Cortex of kidney (tissue), 1 donor: Measurements from ENCODE around the gene MRPS27.
"Not testable (repeated sequence)": the region's sequence is repeated elsewhere in the genome, so short reads cannot be mapped to it uniquely, and the experiment has no call there.

ENCODE experiments used
- DNase-seq: peaks from one replicate; lab custom pipeline; 2025; lab: John Stamatoyannopoulos, UW

MRPS27 gene

GRCh38 chr5:72202331-72202825, 117.7 kb downstream of the MRPS27 start:
- no peak for DNase-seq

GRCh38 chr5:72199681-72200080, 120.4 kb downstream of the MRPS27 start:
- DNase-seq, result no peak

DNA sequence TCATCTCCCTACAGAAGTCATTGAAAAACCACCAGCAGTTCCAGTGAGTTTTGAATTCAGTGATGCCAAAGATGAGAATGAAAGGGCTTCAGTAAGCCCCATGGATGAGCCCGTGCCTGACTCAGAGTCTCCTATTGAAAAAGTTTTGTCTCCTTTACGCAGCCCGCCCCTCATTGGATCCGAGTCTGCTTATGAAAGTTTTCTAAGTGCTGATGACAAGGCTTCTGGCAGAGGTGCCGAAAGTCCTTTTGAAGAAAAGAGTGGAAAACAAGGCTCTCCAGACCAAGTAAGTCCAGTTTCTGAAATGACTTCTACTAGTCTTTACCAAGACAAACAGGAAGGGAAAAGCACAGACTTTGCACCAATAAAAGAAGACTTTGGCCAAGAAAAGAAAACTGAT, 122.6 kb downstream of the MRPS27 start:
- DNase-seq, result no peak

- no peak for DNase-seq
Observed at GRCh38 chr5:72195581-72195980, 124.5 kb downstream of the MRPS27 start.

GRCh38 chr5:72194846-72195245, 125.2 kb downstream of the MRPS27 start:
- DNase-seq, result no peak

DNA sequence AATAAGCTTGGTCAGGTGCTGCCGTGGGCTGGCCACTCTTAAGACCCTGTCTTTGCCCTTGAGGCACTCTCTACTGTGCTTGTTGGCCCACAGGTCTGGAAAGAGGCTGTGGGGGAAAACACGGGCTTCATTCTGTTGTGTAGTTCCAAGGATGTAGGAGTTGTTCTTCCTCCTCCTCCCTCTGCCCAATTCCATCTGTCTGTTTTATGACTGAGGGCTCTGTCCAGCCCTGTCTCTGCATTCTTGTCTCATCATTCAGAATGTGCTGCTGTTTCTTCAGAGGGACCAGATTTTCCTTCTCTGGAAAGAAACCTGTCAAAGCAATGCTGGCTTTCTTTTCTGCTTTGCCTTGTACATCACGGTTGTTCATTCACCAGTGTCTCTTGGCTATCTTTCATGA, 128.6 kb downstream of the MRPS27 start:
- no peak for DNase-seq

DNA sequence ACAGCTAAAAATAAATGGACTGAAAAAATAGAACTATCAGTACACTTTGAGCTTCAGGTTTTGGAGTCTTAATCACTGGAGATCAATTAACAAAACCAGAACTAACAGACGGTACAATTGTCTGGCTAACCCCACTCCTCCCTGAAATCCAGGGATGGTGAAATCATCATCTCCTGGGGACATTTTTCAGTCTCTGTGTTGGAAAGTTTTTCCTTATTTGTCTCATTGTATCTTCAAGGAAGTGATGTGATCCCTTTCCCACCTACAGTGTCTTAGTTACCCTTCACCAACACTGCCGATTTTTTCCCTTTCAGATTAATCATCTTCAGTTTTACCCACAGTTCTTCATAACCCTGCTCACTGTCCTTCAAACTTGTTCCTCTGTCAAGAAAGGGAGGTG, 130.9 kb downstream of the MRPS27 start:
- DNase-seq, result no peak

GRCh38 chr5:72188166-72188565, 131.9 kb downstream of the MRPS27 start:
- no peak for DNase-seq

GRCh38 chr5:72187388-72188075, 132.5 kb downstream of the MRPS27 start:
- DNase-seq, result no peak

DNA sequence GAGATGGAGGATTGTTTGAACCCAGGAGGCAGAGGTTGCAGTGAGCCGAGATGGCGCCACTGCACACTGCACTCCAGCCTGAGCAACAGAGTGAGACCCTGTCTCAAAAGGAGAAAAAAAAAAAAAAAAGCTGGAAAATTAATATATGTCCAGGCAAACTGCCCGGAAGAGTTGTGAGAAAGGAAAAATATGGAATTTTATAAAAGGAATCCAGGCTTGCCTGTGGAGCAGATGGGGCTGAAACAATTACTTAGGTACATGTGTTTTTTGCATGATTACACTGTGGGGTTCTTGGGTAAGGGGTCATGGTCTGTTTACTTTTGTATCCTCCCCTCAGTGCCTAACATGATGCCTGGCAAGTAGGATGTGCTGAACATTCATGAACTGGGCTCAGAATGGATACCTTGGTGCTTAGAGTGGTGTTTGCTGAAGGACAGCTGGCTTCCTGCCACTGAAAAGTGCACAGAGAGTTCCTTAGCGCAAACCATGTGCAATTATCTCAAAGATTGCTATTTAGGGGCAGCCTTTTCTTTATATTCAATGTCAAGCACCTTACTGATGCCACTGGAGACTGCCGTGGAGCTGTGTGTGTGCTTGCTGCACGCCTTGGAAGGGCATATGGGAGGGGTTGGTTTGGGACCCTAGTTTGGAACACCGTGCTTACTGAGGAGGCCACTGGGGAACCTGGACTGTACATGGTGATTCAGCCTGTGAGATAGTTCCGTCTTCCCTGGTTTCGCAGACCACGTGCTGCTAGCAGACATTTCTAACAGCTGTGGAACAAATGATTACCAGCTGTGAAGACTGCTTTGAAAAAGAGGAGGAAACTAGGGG, 134.3 kb downstream of the MRPS27 start:
- DNase-seq, result no peak

DNA sequence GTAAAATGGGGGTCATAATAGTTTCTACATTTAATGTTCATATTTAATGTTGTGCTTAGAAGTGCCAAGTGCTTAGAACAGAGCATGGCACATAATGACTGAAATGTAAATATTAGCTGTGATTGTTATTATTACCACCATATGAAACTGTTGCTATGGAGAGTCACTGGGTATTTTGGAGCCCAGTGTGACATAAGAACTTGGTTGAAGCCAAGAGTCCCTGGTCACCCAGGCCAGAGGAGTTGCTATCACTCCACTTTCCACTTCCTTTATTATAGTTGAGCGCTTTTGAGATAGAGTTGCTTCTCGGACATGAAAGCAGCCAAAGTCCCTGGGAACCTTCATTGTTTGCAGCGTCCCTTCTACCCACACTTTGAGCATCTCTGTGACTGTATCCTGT, 135.6 kb downstream of the MRPS27 start:
- no peak for DNase-seq

DNA sequence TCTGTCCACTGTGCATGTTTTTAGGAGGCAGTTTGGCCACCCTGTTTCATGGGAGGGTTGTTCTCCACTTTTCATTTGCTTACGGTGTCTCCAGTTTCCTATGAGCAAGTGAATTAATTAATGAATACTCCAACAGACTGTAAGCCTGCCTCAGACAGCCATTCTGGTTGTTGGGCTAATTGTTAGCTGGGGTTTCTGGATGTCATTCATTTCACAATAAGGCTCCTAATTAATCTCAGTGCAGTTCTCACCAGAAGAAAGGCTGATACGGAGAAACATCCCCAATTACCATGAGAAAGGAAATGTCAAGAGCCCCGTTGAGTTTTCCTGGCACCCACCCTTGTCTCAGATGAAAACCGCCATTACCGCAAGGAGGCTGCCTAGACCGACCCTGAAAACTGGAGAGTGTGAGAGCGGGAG, 136.9 kb downstream of the MRPS27 start:
- no peak for DNase-seq

GRCh38 chr5:72182686-72183085, 137.4 kb downstream of the MRPS27 start:
- no peak for DNase-seq

GRCh38 chr5:72180925-72181324, 139.1 kb downstream of the MRPS27 start:
- DNase-seq, result no peak

- no peak for DNase-seq
Observed at GRCh38 chr5:72179816-72180440, 140.1 kb downstream of the MRPS27 start.

DNA sequence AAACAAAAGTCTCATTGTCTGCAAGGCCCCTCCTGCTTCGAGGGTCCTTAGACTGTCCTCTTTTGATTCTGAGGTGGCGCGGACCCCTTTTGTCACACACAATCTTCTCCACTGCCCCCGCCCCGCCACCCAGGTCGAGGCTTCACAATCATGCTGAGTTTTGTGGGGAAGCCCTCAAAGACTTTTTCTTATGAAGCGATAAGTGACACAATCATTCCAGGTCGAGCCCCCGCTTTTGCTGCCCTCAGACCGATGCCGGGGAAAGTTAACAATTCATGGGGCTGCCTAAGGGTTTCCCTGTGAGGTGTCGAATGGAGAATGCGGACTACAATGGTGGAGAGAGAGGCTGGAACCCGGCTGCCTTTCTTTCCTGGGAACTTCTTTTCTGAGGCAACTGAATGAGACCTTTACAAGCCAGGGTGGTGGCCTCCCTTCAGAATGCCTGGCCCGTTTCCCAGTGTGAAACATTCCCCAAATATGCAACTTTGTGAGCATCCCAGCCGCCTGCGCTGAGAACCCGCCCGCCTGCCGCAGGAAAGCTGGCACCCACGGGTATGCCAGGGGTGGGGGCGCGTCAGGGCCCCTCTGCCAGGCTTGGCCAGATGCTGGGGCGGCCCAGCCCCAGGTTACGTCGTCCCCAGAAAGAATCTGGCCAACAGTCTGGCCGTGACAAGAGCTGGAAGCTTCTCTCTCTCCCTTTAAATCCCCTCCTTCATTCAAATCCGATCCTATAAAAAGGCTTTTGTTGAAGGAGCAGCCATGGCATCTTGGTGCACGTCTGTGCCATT, 140.8 kb downstream of the MRPS27 start:
- no peak for DNase-seq

- no peak for DNase-seq
Observed at GRCh38 chr5:72177538-72177937, 142.5 kb downstream of the MRPS27 start.

DNA sequence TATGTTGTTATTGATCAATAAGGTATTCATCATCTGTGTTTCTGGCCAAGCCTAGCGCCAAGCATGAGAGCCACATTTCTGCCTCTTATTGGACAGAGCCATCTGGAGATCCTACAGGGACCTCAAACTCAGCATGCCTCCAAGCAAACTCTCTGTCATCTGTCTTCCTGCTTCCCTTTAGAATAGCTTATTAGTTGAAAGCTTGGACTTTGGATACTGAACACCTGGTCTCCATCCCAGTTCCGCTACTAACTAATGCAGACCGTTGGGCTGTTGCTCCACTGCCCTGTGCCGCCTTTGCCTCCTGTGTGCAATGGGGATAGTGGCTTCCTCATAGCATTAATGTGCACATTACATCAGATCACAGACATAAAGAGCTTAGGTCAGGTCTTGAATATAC, 147.3 kb downstream of the MRPS27 start:
- DNase-seq, result no peak

DNA sequence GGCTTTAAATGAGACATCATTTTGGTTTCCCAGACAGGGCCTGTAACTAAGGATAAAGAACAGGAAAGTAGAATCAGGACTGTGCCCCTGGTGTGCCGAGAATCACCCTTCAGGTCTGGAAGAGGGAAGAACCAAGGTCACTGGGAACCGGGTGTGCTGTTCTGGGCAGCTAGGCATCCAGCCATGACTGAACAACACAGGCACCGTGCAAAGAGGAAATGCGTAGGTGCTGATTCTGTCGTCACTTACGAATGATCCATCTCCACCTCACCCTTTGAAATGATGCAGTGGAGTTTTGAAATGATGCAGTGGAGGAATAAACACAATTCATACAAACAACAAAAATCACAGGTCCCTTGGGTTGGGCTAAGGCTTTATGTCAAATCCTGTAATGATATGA, 148.4 kb downstream of the MRPS27 start:
- DNase-seq, result no peak

GRCh38 chr5:72171181-72171580, 148.9 kb downstream of the MRPS27 start:
- not testable (repeated sequence) for DNase-seq

- no peak for DNase-seq
Observed at GRCh38 chr5:72170101-72170500, 149.9 kb downstream of the MRPS27 start.
